Activated CD4-positive, alpha-beta memory T cell treated with anti-CD3 and anti-CD28 coated beads for 36 hours (primary cell): ENCODE results near the gene NPC1. TPM values are rescaled to one million over a fixed set of nuclear protein-coding genes. Genes with fewer than 3 reads are reported as not detected.
A peak's percentile ranks its signal among the peaks of the same experiment; 100 is the strongest.

ENCODE experiments used
- CTCF ChIA-PET: fragments of 350-600 bp; sonication (Branson Sonifier 250); formaldehyde crosslinking; loops from one replicate; lab custom pipeline; 2021; ENCODE audit warnings: antibody characterized with exemption, inconsistent platforms; lab: Charles Lee
- POLR2A ChIA-PET: fragments of 350-600 bp; sonication (Branson Sonifier 250); formaldehyde crosslinking; loops from one replicate; lab custom pipeline; 2021; ENCODE audit warnings: antibody characterized with exemption; lab: Charles Lee
- DNase-seq: peaks from one replicate; pipeline ENCODE4 v3.0.0-alpha.2; 2020
- H3K27ac Mint-ChIP-seq: one replicate; pipeline ENCODE4 v1.8.0; 2021; ENCODE audit warnings: mixed read lengths
- H3K27me3 Mint-ChIP-seq: one replicate; pipeline ENCODE4 v1.8.0; 2021; ENCODE audit warnings: mixed read lengths
- H3K36me3 Mint-ChIP-seq: one replicate; pipeline ENCODE4 v1.8.0; 2021; ENCODE audit warnings: mixed read lengths
- H3K4me1 Mint-ChIP-seq: one replicate; pipeline ENCODE4 v1.8.0; 2021; ENCODE audit warnings: low read depth, mixed read lengths
- H3K4me3 Mint-ChIP-seq: one replicate; pipeline ENCODE4 v1.8.0; 2021; ENCODE audit warnings: mild to moderate bottlenecking, mixed read lengths
- H3K9me3 Mint-ChIP-seq: one replicate; pipeline ENCODE4 v1.8.0; 2021; ENCODE audit warnings: mixed read lengths
- intact Hi-C: fragments of 100-400 bp; cut with micrococcal nuclease; formaldehyde crosslinking; loops from one replicate; pipeline ENCODE4 v1.15.1; 2023
- total RNA-seq, 2 experiments: library from RNA; stranded (reverse); gene quantifications; one replicate each; pipeline ENCODE4 v1.2.3, GENCODE V29; 2021

NPC1 gene
- total RNA-seq: 10 to 100 TPM; 39.3 to 39.9 TPM

GRCh38 chr18:23586249-23587196 is at the start of gene NPC1:
TSS of gene NPC1 (minus strand) at chr18:23586506. CDS start at chr18:23586343, 163 bp downstream.
- CTCF ChIA-PET: interaction anchor here (0.8 to 6.4 kb wide), 5 partner anchors 11 to 435 kb away, joined by 3 to 59 read pairs (median 4); no protein-coding TSS in a partner anchor
- peaks cover 30% of the 10 kb centered on the region for H3K4me1 Mint-ChIP-seq
- peak within 1 kb of the TSS; percentile 95 for H3K4me3 Mint-ChIP-seq
- peaks cover 3% of the 10 kb centered on the region for H3K36me3 Mint-ChIP-seq
- H3K9me3 Mint-ChIP-seq: no peaks in the 10 kb centered on the region
- peak; percentile 94 for DNase-seq
- peak within 1 kb of the TSS; percentile 93 for H3K27ac Mint-ChIP-seq
- POLR2A ChIA-PET: interaction anchor here (0.6 to 1.3 kb wide), 6 partner anchors 26 to 778 kb away, joined by 3 to 5 read pairs (median 3); no protein-coding TSS in a partner anchor
- intact Hi-C loops: loop anchor here (1.0 to 5.0 kb wide), 7 partner anchors 12 to 1844 kb away; partner anchors contain the start of genes MIB1, RIOK3 and RMC1
- H3K27me3 Mint-ChIP-seq: peaks cover 3% of the 10 kb centered on the region

GRCh38 chr18:23636071-23636399 is 49.7 kb upstream of the NPC1 start:
- Mint-ChIP-seq H3K36me3 (no peaks in the 10 kb centered on the region), H3K27me3 (peaks cover 3% of the 10 kb centered on the region), H3K4me3 (no peak overlapping the region), H3K9me3 (no peaks in the 10 kb centered on the region), H3K4me1 (peaks cover 7% of the 10 kb centered on the region), H3K27ac (no peak overlapping the region)
- ChIA-PET CTCF (no interaction called here), POLR2A (no interaction called here)
- DNase-seq: no peak
- intact Hi-C loops: no loop called here

GRCh38 chr18:23635283-23636070 is 49.2 kb upstream of the NPC1 start:
- ChIA-PET POLR2A (no interaction called here), CTCF (no interaction called here)
- intact Hi-C loops: no loop called here
- Mint-ChIP-seq H3K4me1 (peaks cover 7% of the 10 kb centered on the region), H3K9me3 (no peaks in the 10 kb centered on the region), H3K27me3 (peaks cover 3% of the 10 kb centered on the region), H3K27ac (no peak overlapping the region), H3K4me3 (no peak overlapping the region), H3K36me3 (no peaks in the 10 kb centered on the region)
- no peak for DNase-seq

- POLR2A ChIA-PET: no interaction called here
- no peak for DNase-seq
- Mint-ChIP-seq H3K36me3 (no peaks in the 10 kb centered on the region), H3K4me3 (no peak overlapping the region), H3K9me3 (no peaks in the 10 kb centered on the region), H3K27me3 (peaks cover 3% of the 10 kb centered on the region), H3K27ac (no peak overlapping the region), H3K4me1 (peaks cover 7% of the 10 kb centered on the region)
- intact Hi-C loops: no loop called here
- CTCF ChIA-PET: no interaction called here
These were observed 48.4 kb upstream of the NPC1 start for GRCh38 chr18:23634692-23635091.

GRCh38 chr18:23632615-23633014 is 46.3 kb upstream of the NPC1 start:
- CTCF ChIA-PET: no interaction called here
- POLR2A ChIA-PET: no interaction called here
- H3K27ac Mint-ChIP-seq: no peak overlapping the region
- no peak for DNase-seq
- no peaks in the 10 kb centered on the region for H3K9me3 Mint-ChIP-seq
- H3K4me3 Mint-ChIP-seq: no peak overlapping the region
- intact Hi-C loops: no loop called here
- H3K36me3 Mint-ChIP-seq: no peaks in the 10 kb centered on the region
- H3K4me1 Mint-ChIP-seq: peaks cover 7% of the 10 kb centered on the region
- peaks cover 3% of the 10 kb centered on the region for H3K27me3 Mint-ChIP-seq

- no peak overlapping the region for H3K27ac Mint-ChIP-seq
- H3K27me3 Mint-ChIP-seq: peaks cover 3% of the 10 kb centered on the region
- intact Hi-C loops: no loop called here
- H3K9me3 Mint-ChIP-seq: no peaks in the 10 kb centered on the region
- CTCF ChIA-PET: no interaction called here
- H3K4me1 Mint-ChIP-seq: peaks cover 7% of the 10 kb centered on the region
- H3K36me3 Mint-ChIP-seq: no peaks in the 10 kb centered on the region
- POLR2A ChIA-PET: no interaction called here
- DNase-seq: no peak
- H3K4me3 Mint-ChIP-seq: no peak overlapping the region
These were observed 45.4 kb upstream of the NPC1 start for GRCh38 chr18:23631746-23632145.

GRCh38 chr18:23631312-23631711 is 45.0 kb upstream of the NPC1 start:
- Mint-ChIP-seq H3K27me3 (peaks cover 3% of the 10 kb centered on the region), H3K4me1 (peaks cover 11% of the 10 kb centered on the region), H3K4me3 (no peak overlapping the region), H3K9me3 (no peaks in the 10 kb centered on the region), H3K27ac (no peak overlapping the region), H3K36me3 (no peaks in the 10 kb centered on the region)
- ChIA-PET CTCF (no interaction called here), POLR2A (no interaction called here)
- intact Hi-C loops: no loop called here
- no peak for DNase-seq

- no peak overlapping the region for H3K4me3 Mint-ChIP-seq
- intact Hi-C loops: loop anchor here (5.0 kb wide), 2 partner anchors 33 to 58 kb away; partner anchors contain the start of genes ANKRD29 and LAMA3
- H3K4me1 Mint-ChIP-seq: peaks cover 8% of the 10 kb centered on the region
- DNase-seq: no peak
- ChIA-PET CTCF (interaction anchor here (9.7 kb wide), 1 partner anchor 74 kb away, joined by 94 read pairs; no protein-coding TSS in a partner anchor), POLR2A (no interaction called here)
- H3K36me3 Mint-ChIP-seq: no peaks in the 10 kb centered on the region
- no peak overlapping the region for H3K27ac Mint-ChIP-seq
- no peaks in the 10 kb centered on the region for H3K9me3 Mint-ChIP-seq
- peaks cover 3% of the 10 kb centered on the region for H3K27me3 Mint-ChIP-seq
These were observed 43.2 kb upstream of the NPC1 start for GRCh38 chr18:23629444-23629946.

- intact Hi-C loops: loop anchor here (5.0 kb wide), 2 partner anchors 34 to 59 kb away; partner anchors contain the start of genes ANKRD29 and LAMA3
- no peak overlapping the region for H3K4me3 Mint-ChIP-seq
- no peak overlapping the region for H3K27ac Mint-ChIP-seq
- no peaks in the 10 kb centered on the region for H3K27me3 Mint-ChIP-seq
- no peaks in the 10 kb centered on the region for H3K9me3 Mint-ChIP-seq
- DNase-seq: no peak
- ChIA-PET CTCF (interaction anchor here (9.7 kb wide), 1 partner anchor 76 kb away, joined by 94 read pairs; no protein-coding TSS in a partner anchor), POLR2A (no interaction called here)
- H3K36me3 Mint-ChIP-seq: no peaks in the 10 kb centered on the region
- H3K4me1 Mint-ChIP-seq: peaks cover 8% of the 10 kb centered on the region
These were observed 41.7 kb upstream of the NPC1 start for GRCh38 chr18:23627970-23628369.

- ChIA-PET CTCF (interaction anchor here (0.9 to 9.7 kb wide), 4 partner anchors 9 to 111 kb away, joined by 3 to 94 read pairs (median 4); no protein-coding TSS in a partner anchor), POLR2A (no interaction called here)
- Mint-ChIP-seq H3K4me3 (no peak overlapping the region), H3K27me3 (no peaks in the 10 kb centered on the region), H3K9me3 (no peaks in the 10 kb centered on the region), H3K27ac (no peak overlapping the region), H3K4me1 (peaks cover 8% of the 10 kb centered on the region), H3K36me3 (no peaks in the 10 kb centered on the region)
- intact Hi-C loops: loop anchor here (5.0 kb wide), 2 partner anchors 35 to 60 kb away; partner anchors contain the start of genes ANKRD29 and LAMA3
- no peak for DNase-seq
These were observed 41.0 kb upstream of the NPC1 start for GRCh38 chr18:23627321-23627720.

GRCh38 chr18:23626451-23627279 is 40.4 kb upstream of the NPC1 start:
- no peak overlapping the region for H3K4me3 Mint-ChIP-seq
- ChIA-PET POLR2A (no interaction called here), CTCF (interaction anchor here (0.9 to 9.7 kb wide), 5 partner anchors 8 to 289 kb away, joined by 3 to 94 read pairs (median 4); no protein-coding TSS in a partner anchor)
- DNase-seq: no peak
- H3K27me3 Mint-ChIP-seq: peaks cover 4% of the 10 kb centered on the region
- no peak overlapping the region for H3K27ac Mint-ChIP-seq
- intact Hi-C loops: loop anchor here (5.0 kb wide), 2 partner anchors 36 to 61 kb away; partner anchors contain the start of genes ANKRD29 and LAMA3
- no peaks in the 10 kb centered on the region for H3K36me3 Mint-ChIP-seq
- peaks cover 8% of the 10 kb centered on the region for H3K4me1 Mint-ChIP-seq
- H3K9me3 Mint-ChIP-seq: no peaks in the 10 kb centered on the region
